ENCODE measurements around the gene FRMPD1.

The FRMPD1 gene

DNA sequence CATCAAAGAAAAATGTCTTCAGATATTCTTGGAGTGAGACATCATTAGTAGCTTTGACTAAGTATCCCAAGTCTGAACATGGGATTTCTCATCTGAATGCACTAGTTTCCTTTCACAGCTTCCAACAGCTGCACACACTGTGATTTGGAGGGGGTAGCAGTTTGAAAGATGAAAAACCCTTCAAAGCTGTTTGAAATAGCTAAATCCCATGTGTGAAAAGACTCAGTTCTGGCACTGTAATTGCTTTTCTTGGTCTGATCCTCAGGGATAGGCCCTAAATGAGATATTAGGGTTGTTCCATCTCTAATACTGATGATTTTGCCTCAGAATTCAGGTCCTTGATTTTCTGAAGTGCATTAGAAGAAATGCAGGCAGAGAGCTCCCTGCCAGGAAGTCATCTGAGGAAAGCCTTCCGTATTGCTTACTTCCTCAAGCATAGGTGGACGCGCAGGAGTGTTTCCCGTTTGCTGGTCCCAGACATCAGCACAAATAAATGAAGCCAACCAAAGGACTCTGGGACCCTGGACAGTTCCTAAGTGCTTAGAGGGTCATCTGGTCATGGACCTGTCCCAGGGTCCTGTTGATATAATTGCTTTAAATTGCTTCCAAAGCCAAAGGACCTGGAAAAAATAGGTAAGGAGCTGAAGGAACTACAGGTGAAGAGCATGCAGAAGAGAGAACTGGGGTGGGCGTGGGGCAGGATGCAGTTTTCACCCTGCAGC, 25.6 kb upstream of the FRMPD1 start:
- H3K4me3 ChIP-seq (ENCODE audit: low read depth, low read length) = no peak overlapping the region
- H3K4me1 ChIP-seq = peaks cover 15% of the 10 kb centered on the region
- no peak for DNase-seq
- no peaks in the 10 kb centered on the region for H3K27me3 ChIP-seq
- no peaks in the 10 kb centered on the region for H3K36me3 ChIP-seq
- no peaks in the 10 kb centered on the region for H3K9me3 ChIP-seq
- TF ChIP-seq, protein P1, sequence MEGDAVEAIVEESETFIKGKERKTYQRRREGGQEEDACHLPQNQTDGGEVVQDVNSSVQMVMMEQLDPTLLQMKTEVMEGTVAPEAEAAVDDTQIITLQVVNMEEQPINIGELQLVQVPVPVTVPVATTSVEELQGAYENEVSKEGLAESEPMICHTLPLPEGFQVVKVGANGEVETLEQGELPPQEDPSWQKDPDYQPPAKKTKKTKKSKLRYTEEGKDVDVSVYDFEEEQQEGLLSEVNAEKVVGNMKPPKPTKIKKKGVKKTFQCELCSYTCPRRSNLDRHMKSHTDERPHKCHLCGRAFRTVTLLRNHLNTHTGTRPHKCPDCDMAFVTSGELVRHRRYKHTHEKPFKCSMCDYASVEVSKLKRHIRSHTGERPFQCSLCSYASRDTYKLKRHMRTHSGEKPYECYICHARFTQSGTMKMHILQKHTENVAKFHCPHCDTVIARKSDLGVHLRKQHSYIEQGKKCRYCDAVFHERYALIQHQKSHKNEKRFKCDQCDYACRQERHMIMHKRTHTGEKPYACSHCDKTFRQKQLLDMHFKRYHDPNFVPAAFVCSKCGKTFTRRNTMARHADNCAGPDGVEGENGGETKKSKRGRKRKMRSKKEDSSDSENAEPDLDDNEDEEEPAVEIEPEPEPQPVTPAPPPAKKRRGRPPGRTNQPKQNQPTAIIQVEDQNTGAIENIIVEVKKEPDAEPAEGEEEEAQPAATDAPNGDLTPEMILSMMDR (IDR thresholded peaks at IDR 0.05; ENCODE audit: low read depth, low read length) = no peak

DNA sequence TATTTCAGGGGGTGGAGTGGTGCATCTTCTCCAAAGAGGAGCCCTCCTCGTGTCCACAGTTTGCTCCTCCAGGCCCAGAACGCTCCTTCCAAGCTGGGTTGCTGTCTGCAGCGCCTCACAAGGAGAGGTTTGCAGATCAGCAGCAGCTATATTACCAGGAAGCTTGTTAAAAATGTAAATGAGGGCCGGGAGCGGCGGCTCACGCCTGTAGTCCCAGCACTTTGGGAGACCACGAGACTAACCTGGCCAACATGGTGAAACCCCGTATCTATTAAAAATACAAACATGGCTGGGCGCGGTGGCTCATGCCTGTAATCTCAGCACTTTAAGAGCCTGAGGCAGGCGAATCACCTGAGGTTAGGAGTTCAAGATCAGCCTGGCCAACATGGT, 25.0 kb upstream of the FRMPD1 start:
- Histone ChIP-seq H3K4me3 (ENCODE audit: low read depth, low read length) (no peak overlapping the region), H3K9me3 (no peaks in the 10 kb centered on the region), H3K4me1 (peaks cover 15% of the 10 kb centered on the region), H3K36me3 (no peaks in the 10 kb centered on the region), H3K27me3 (no peaks in the 10 kb centered on the region)
- TF ChIP-seq, protein P1 (IDR thresholded peaks at IDR 0.05; ENCODE audit: low read depth, low read length) = no peak
- DNase-seq = no peak

DNA sequence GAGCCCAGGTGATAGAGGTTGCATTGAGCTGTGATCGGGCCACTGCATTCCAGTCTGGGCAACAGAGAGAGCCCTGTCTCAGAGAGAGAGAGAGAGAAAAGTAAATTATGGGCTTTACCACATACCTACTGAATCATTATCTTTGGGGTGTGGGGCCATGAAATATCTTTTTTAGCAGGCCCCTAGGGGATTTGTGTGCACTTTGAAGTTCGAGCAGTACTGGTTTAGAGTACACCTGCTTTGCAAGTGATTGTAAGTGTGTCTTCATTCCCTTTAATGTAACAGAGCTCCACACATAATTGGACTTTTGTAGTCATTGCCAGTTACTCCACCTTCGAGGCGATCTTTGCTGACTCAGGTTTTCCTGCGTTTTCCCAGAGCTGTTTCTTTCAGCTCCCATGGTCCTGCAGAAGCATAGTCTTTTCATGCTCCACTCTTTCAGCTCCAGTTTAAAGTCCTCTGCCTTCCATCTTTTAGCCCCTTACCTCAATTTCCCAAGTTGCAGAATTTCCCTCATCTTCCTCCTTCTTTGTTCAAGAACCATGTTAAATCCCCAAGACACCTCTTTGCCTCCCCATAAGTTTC, 24.0 kb upstream of the FRMPD1 start:
- peaks cover 11% of the 10 kb centered on the region for H3K4me1 ChIP-seq
- no peak overlapping the region for H3K4me3 ChIP-seq (ENCODE audit: low read depth, low read length)
- no peaks in the 10 kb centered on the region for H3K27me3 ChIP-seq
- H3K9me3 ChIP-seq = no peaks in the 10 kb centered on the region
- DNase-seq = no peak
- no peaks in the 10 kb centered on the region for H3K36me3 ChIP-seq
- TF ChIP-seq, protein P1 (IDR thresholded peaks at IDR 0.05; ENCODE audit: low read depth, low read length) = no peak

DNA sequence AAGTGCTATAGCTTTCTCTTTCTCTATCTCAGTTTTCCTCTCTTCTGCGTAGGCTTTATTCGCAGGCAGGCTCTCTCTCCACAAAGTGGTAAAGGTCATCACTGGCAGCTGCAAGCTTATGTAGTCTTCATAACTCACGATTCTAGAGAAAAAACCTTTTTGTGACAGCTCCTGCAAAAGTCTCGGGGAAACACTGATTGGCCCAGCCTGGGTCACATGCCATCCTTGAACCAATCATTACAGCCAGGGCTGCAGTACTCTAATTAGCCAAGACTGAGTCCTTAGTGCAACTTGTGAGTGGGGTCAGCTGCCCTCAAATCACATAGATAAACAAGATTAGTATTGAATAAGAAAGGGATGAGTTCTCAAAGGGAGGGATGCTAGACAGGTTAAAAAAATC, 18.3 kb upstream of the FRMPD1 start:
- Histone ChIP-seq H3K36me3 (no peaks in the 10 kb centered on the region), H3K4me3 (ENCODE audit: low read depth, low read length) (no peak overlapping the region), H3K9me3 (no peaks in the 10 kb centered on the region), H3K27me3 (no peaks in the 10 kb centered on the region), H3K4me1 (no peaks in the 10 kb centered on the region)
- DNase-seq = no peak
- TF ChIP-seq, protein P1 (IDR thresholded peaks at IDR 0.05; ENCODE audit: low read depth, low read length) = no peak

DNA sequence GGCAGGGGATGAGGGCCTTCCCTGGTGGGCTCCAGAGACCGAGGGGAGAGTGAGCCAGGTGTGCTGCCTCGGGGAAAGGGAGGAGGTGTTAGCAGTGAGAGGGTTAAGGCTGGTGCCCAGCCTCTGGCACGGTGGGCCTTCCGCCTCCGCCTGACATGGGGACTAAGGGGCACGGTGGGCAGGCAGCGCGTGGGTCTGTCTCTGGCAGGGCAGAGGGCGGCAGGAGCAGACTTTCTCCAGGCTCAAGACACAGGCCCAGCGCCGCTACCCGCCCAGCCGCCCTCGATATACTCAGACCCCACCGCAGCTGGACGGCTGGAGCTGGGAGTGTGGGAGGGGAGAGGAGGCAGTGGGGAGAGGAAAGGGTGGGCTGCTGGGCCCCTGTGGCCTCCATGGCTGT, 14.9 kb upstream of the FRMPD1 start:
- Histone ChIP-seq H3K27me3 (no peaks in the 10 kb centered on the region), H3K4me1 (no peaks in the 10 kb centered on the region), H3K9me3 (no peaks in the 10 kb centered on the region), H3K4me3 (ENCODE audit: low read depth, low read length) (no peak overlapping the region), H3K36me3 (no peaks in the 10 kb centered on the region)
- TF ChIP-seq, protein P1 (IDR thresholded peaks at IDR 0.05; ENCODE audit: low read depth, low read length) = no peak
- DNase-seq = no peak
